Kidney epithelial cell (primary cell): ENCODE results near the gene MATN1. TPM values are rescaled to one million over a fixed set of nuclear protein-coding genes. Genes with fewer than 3 reads are reported as not detected.

Experiments used
- DNase-seq: peaks from one replicate; pipeline ENCODE4 v3.0.0-alpha.2; 2010; ENCODE audit warnings: low read depth
- H3K27me3 ChIP-seq: 2 replicates; pipeline ENCODE4 v1.6.0; 2011; ENCODE audit warnings: low read length; ENCODE audit not compliant: control insufficient read depth, insufficient read depth
- H3K36me3 ChIP-seq: 2 replicates; pipeline ENCODE4 v1.5.1; 2011; ENCODE audit warnings: low read length; ENCODE audit not compliant: control insufficient read depth, insufficient read depth
- H3K4me3 ChIP-seq: 2 replicates; pipeline ENCODE4 v1.5.1; 2011; ENCODE audit warnings: low read depth, mild to moderate bottlenecking, control low read depth, low read length
- CTCF ChIP-seq: IDR thresholded peaks from 2 replicates; pipeline ENCODE4 v1.5.1; 2011; ENCODE audit warnings: mild to moderate bottlenecking, moderate library complexity, low read length, control low read depth, inconsistent platforms; ENCODE audit not compliant: insufficient read depth, poor library complexity, severe bottlenecking
- total RNA-seq: library from RNA; depleted of rRNA; stranded (reverse); fragments of >200 nt; gene quantifications from 2 replicates; pipeline ENCODE4 v1.2.3, GENCODE V29; 2015

The MATN1 gene
- total RNA-seq, 1 donor from 2014 or later: 0.04 TPM

GRCh38 chr1:30702823-30703222 is 20.6 kb downstream of the MATN1 start:
- Histone ChIP-seq H3K4me3 (no peak overlapping the region), H3K27me3 (no peaks in the 10 kb centered on the region), H3K36me3 (no peaks in the 10 kb centered on the region)
- no peak for DNase-seq
- no peak for TF ChIP-seq CTCF

GRCh38 chr1:30701258-30701633 is 22.1 kb downstream of the MATN1 start:
- Histone ChIP-seq H3K27me3 (no peaks in the 10 kb centered on the region), H3K4me3 (no peak overlapping the region), H3K36me3 (no peaks in the 10 kb centered on the region)
- no peak for TF ChIP-seq CTCF
- no peak for DNase-seq

- Histone ChIP-seq H3K4me3 (no peak overlapping the region), H3K36me3 (no peaks in the 10 kb centered on the region), H3K27me3 (no peaks in the 10 kb centered on the region)
- TF ChIP-seq CTCF: no peak
- no peak for DNase-seq
Measured at GRCh38 chr1:30700528-30701257, 22.7 kb downstream of the MATN1 start.

GRCh38 chr1:30699762-30700161 is 23.6 kb downstream of the MATN1 start:
- DNase-seq: no peak
- no peak overlapping the region for H3K4me3 ChIP-seq

GRCh38 chr1:30698401-30698981 is 24.9 kb downstream of the MATN1 start:
- TF ChIP-seq CTCF: no peak
- no peak overlapping the region for H3K4me3 ChIP-seq
- no peak for DNase-seq
- no peaks in the 10 kb centered on the region for H3K36me3 ChIP-seq
- no peaks in the 10 kb centered on the region for H3K27me3 ChIP-seq

More at GRCh38 chr1:30699762-30700161, 23.6 kb downstream of the MATN1 start:
- no peak for TF ChIP-seq CTCF
- H3K27me3 ChIP-seq: no peaks in the 10 kb centered on the region
- H3K36me3 ChIP-seq: no peaks in the 10 kb centered on the region
